Bronchial epithelial cell (primary cell): ENCODE data around the gene C4BPB. TPM values are rescaled to one million over a fixed set of nuclear protein-coding genes. Genes with fewer than 3 reads are reported as not detected.

ENCODE experiments used
- DNase-seq: peaks from one replicate; pipeline ENCODE4 v3.0.0-alpha.2; 2010; ENCODE audit warnings: low read depth
- FAIRE-seq: peaks from 2 replicates; lab custom pipeline; 2011; peaks lifted over from hg19 to GRCh38; lab: Jason Lieb, UNC
- H3K27me3 ChIP-seq: 2 replicates; pipeline ENCODE4 v1.5.1; 2011; ENCODE audit warnings: low read length; ENCODE audit not compliant: control insufficient read depth, insufficient read depth
- H3K36me3 ChIP-seq: 2 replicates; pipeline ENCODE4 v1.5.1; 2011; ENCODE audit warnings: low read length; ENCODE audit not compliant: control insufficient read depth, insufficient read depth
- H3K4me3 ChIP-seq: 2 replicates; pipeline ENCODE4 v1.5.1; 2011; ENCODE audit warnings: mild to moderate bottlenecking, low read depth, low read length, control low read depth
- total RNA-seq: library from RNA; depleted of rRNA; stranded (reverse); fragments of >200 nt; gene quantifications from 2 replicates; pipeline ENCODE4 v1.2.1, GENCODE V29; 2014
- TF ChIP-seq, protein P1 (sequence below): IDR thresholded peaks from 2 replicates; pipeline ENCODE4 v1.5.1; 2011; ENCODE audit warnings: mild to moderate bottlenecking, moderate library complexity, low read length, control low read depth, inconsistent platforms; ENCODE audit not compliant: insufficient read depth, severe bottlenecking

Gene C4BPB
- total RNA-seq, 1 donor from 2014 or later, result not detected

DNA sequence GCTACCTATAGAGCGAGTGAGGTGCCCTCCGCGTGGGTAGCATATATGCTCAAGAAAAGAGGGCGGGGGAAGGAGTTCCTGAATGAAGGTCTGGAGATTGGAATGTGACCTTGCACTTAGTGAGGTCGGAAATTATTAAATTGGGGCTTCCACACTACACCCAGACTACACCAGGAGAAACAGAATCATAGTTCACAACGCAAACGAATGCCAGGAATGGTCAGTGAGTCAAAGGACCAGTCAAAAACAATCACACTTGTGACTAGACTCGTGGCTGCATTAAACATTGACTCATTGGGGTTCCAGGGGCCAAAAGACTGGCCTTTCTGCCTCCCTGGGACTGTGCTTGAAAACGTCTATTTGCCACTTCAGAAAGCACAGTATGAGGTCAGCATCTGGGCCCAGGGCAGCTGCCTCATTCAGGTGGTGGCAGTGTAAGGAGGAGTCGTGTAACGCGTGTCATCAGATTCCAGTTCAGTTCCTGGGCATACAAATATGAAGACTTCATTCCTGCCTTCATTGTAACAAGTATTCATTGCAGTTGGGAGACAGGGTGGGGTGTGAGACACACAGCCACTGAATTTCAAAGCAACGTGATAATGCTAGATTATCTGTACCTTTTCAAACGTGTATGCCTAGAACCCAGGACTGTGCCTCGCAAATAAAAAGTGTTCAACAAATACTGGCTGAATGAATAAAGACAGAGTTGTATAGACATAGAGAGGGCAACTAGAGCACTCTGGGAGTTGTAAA, 37.3 kb upstream of the C4BPB start, which contains the start of gene YOD1:
TSS of gene YOD1 (minus strand) at position 18 of the 753 bp plus-strand sequence. CDS start 178 bp downstream, outside the sequence.
- Histone ChIP-seq H3K4me3 (peak within 1 kb of the TSS; percentile 82), H3K36me3 (peaks cover 9% of the 10 kb centered on the region), H3K27me3 (no peaks in the 10 kb centered on the region)
- TF ChIP-seq, protein P1, sequence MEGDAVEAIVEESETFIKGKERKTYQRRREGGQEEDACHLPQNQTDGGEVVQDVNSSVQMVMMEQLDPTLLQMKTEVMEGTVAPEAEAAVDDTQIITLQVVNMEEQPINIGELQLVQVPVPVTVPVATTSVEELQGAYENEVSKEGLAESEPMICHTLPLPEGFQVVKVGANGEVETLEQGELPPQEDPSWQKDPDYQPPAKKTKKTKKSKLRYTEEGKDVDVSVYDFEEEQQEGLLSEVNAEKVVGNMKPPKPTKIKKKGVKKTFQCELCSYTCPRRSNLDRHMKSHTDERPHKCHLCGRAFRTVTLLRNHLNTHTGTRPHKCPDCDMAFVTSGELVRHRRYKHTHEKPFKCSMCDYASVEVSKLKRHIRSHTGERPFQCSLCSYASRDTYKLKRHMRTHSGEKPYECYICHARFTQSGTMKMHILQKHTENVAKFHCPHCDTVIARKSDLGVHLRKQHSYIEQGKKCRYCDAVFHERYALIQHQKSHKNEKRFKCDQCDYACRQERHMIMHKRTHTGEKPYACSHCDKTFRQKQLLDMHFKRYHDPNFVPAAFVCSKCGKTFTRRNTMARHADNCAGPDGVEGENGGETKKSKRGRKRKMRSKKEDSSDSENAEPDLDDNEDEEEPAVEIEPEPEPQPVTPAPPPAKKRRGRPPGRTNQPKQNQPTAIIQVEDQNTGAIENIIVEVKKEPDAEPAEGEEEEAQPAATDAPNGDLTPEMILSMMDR, result no peak
- DNase-seq (peak; percentile 92), FAIRE-seq (no peak)

- H3K4me3 ChIP-seq, result peak within 1 kb of the TSS; percentile 76
- H3K27me3 ChIP-seq, result no peaks in the 10 kb centered on the region
- peaks cover 7% of the 10 kb centered on the region for H3K36me3 ChIP-seq
- FAIRE-seq (no peak), DNase-seq (peak; percentile 98)
- TF ChIP-seq, protein P1, result peak; percentile 17
Measured at GRCh38 chr1:207052911-207053769, 35.5 kb upstream of the C4BPB start, which contains the start of gene PFKFB2. Gene PFKFB2 (plus strand): TSS chr1:207053275. CDS start chr1:207054718, 1,443 bp downstream.

DNA sequence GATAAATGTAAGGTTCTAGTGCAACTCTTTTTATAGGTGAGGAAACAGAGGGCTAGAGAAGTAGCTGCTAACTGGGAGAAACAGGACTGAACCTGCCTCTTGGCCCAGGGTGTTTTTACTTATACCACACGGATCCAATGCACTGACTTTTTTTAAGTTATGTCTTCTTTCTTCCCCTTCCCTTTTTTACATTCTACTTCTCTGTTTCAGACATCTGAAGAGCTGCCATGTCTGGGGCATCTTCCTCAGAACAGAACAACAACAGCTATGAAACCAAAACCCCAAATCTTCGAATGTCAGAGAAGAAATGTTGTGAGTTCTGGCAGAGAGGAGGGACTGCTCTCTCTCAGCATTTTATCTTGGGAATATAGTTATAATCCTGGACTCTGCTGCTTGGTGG, 34.2 kb upstream of the C4BPB start:
- FAIRE-seq (no peak), DNase-seq (no peak)
- H3K4me3 ChIP-seq, result no peak overlapping the region
- TF ChIP-seq, protein P1, result no peak
- H3K36me3 ChIP-seq, result peaks cover under 1% of the 10 kb centered on the region
- no peaks in the 10 kb centered on the region for H3K27me3 ChIP-seq

GRCh38 chr1:207055386-207056001, 33.2 kb upstream of the C4BPB start:
- FAIRE-seq (no peak), DNase-seq (no peak)
- no peak overlapping the region for H3K4me3 ChIP-seq
- no peaks in the 10 kb centered on the region for H3K27me3 ChIP-seq
- peaks cover 4% of the 10 kb centered on the region for H3K36me3 ChIP-seq
- TF ChIP-seq, protein P1, result no peak

DNA sequence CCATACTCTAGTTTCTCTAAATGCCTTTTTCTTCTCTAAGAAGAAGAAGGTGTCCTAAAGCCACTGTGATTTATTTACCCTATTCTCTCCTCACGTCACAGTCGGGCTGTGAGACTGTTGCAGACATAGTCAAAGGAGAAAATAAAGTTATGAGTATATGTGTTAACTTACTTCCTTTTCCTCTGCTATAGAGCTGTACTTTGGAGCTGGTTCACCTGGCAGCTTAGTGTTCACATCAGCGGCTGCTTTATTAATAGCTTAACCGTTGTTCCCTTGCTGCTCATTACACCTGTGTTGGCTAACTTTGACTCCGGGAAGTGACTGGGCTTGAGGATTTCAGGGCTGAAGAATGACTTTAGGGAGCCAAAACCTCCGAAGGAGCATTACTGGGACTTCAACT, 32.0 kb upstream of the C4BPB start:
- Histone ChIP-seq H3K36me3 (peaks cover 7% of the 10 kb centered on the region), H3K4me3 (no peak overlapping the region), H3K27me3 (no peaks in the 10 kb centered on the region)
- no peak for FAIRE-seq
- TF ChIP-seq, protein P1, result no peak
- no peak for DNase-seq
